Naive B cell (primary cell): ENCODE results near the gene ARRB2. TPM values are rescaled to one million over a fixed set of nuclear protein-coding genes. Genes with fewer than 3 reads are reported as not detected.

ENCODE experiments used
- ATAC-seq, 2 donors: fragments of 150-1000 bp; cut with Tn5 transposase; 2 replicates each; pipeline ENCODE4 v1.10.0; 2021; ENCODE audit warnings: low read depth in 2 of 2, mild to moderate bottlenecking in 2 of 2, moderate library complexity in 2 of 2
- DNase-seq: peaks from one replicate; pipeline ENCODE4 v3.0.0; 2022
- H3K27ac Mint-ChIP-seq, 6 donors: one replicate each; pipeline ENCODE4 v1.8.0; 2020 to 2022; ENCODE audit warnings: mild to moderate bottlenecking in 6 of 6, mixed read lengths in 6 of 6, moderate library complexity in 5 of 6, inconsistent platforms in 2 of 6
- H3K27me3 Mint-ChIP-seq, 3 donors: one replicate each; pipeline ENCODE4 v1.8.0; 2021 to 2022; ENCODE audit warnings: mixed read lengths in 3 of 3, mild to moderate bottlenecking in 1 of 3
- H3K36me3 Mint-ChIP-seq, 2 donors: one replicate each; pipeline ENCODE4 v1.8.0; 2020 to 2022; ENCODE audit warnings: mixed read lengths in 2 of 2, inconsistent platforms in 1 of 2, mild to moderate bottlenecking in 1 of 2
- H3K4me1 Mint-ChIP-seq, 3 donors: one replicate each; pipeline ENCODE4 v1.8.0; 2020 to 2022; ENCODE audit warnings: mixed read lengths in 3 of 3, inconsistent platforms in 1 of 3, mild to moderate bottlenecking in 1 of 3, moderate library complexity in 1 of 3
- H3K4me3 Mint-ChIP-seq, 8 donors: one replicate each; pipeline ENCODE4 v1.8.0; 2020 to 2022; ENCODE audit warnings: mild to moderate bottlenecking in 8 of 8, mixed read lengths in 8 of 8, moderate library complexity in 8 of 8, inconsistent platforms in 2 of 8
- H3K9me3 Mint-ChIP-seq, 7 donors: one replicate each; pipeline ENCODE4 v1.8.0; 2020 to 2022; ENCODE audit warnings: mixed read lengths in 7 of 7, mild to moderate bottlenecking in 5 of 7, inconsistent platforms in 2 of 7, moderate library complexity in 1 of 7
- polyA plus RNA-seq, 6 donors: library from polyadenylated mRNA; unstranded; fragments of 300-500 nt; fragmentation: Illumina TruSeq; gene quantifications; one replicate each; pipeline ENCODE4 v1.2.3, GENCODE V29; 2021; ENCODE audit warnings: low read depth in 6 of 6

Gene ARRB2
- polyA plus RNA-seq, 6 donors from 2014 or later = 12.1 to 23.7 (median 14.9) TPM

DNA sequence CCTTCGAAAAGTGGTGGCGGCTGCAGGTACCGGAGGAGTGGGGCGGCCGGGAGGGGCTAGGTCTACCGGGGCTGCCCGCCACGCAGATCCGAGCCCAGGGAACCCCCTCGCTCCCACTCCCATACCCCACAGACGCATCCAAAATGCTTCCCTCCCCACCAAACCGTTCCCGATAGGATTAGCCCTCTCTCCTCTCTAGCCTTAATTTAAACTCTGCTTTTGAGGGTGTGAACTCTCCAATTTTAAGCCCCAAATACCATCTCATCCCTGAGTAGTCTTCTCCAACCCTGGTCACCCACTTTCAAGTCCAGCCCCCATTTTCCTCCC lies 29.6 kb downstream of the ARRB2 start:
- Mint-ChIP-seq H3K36me3 (no peaks in the 10 kb centered on the region), H3K4me1 (peaks cover 28 to 33% (median 33%) of the 10 kb centered on the region in 3 donors), H3K4me3 (peak overlapping the region; percentile 62 to 92 (median 86)), H3K27ac (peak overlapping the region; percentile 57 to 99 (median 92)), H3K27me3 (peaks cover 6 to 37% (median 31%) of the 10 kb centered on the region in 3 donors), H3K9me3 (no peaks in the 10 kb centered on the region)
- DNase-seq (no peak), ATAC-seq (no peak)

DNA sequence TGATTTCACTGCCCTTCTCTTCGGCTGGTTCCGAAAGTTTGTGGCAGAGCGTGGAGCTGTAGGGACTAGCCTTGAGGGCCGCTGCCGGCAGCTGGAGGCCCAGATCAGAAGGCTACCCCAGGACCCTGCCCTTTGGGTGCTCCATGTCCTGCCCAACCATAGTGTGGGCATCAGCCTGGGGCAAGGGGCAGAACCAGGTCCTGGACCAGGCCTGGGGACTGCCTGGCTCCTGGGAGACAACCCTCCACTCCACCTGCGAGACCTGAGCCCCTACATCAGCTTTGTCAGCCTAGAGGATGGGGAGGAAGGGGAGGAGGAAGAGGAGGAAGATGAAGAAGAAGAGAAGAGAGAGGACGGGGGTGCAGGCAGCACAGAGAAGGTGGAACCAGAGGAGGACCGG lies 30.2 kb downstream of the ARRB2 start:
- peak overlapping the region in 5 of 6 donors; percentile 57 to 99 (median 90) for H3K27ac Mint-ChIP-seq
- H3K9me3 Mint-ChIP-seq = no peaks in the 10 kb centered on the region
- no peak for DNase-seq
- no peak for ATAC-seq
- H3K4me1 Mint-ChIP-seq = peaks cover 27 to 33% (median 33%) of the 10 kb centered on the region in 3 donors
- peak overlapping the region in 7 of 8 donors; percentile 77 to 92 (median 85) for H3K4me3 Mint-ChIP-seq
- peaks cover 6 to 43% (median 37%) of the 10 kb centered on the region in 3 donors for H3K27me3 Mint-ChIP-seq
- no peaks in the 10 kb centered on the region for H3K36me3 Mint-ChIP-seq

DNA sequence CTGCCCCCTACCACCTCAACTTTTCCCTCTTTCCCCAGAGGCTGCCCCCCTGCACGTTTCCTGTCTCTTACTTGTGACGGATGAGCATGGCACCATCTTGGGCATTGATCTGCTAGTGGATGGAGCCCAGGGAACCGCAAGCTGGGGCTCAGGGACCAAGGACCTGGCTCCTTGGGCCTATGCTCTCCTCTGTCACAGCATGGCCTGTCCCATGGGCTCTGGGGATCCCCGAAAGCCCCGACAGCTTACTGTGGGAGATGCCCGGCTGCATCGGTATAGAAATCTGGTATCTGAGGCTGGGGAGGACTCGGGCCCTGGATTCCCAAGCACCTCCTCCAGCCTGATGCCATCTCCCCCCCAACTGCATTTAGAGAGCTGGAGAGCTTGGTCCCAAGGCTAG lies 31.1 kb downstream of the ARRB2 start:
- peaks cover 24 to 33% (median 28%) of the 10 kb centered on the region in 3 donors for H3K4me1 Mint-ChIP-seq
- no peaks in the 10 kb centered on the region for H3K9me3 Mint-ChIP-seq
- peaks cover 14 to 53% (median 42%) of the 10 kb centered on the region in 3 donors for H3K27me3 Mint-ChIP-seq
- H3K27ac Mint-ChIP-seq = peak overlapping the region in 4 of 6 donors; percentile 26 to 88 (median 53)
- H3K36me3 Mint-ChIP-seq = no peaks in the 10 kb centered on the region
- ATAC-seq = no peak
- peak overlapping the region in 6 of 8 donors; percentile 9 to 81 (median 66) for H3K4me3 Mint-ChIP-seq
- DNase-seq = no peak

GRCh38 chr17:4742133-4742532 lies 31.7 kb downstream of the ARRB2 start:
- no peaks in the 10 kb centered on the region for H3K36me3 Mint-ChIP-seq
- H3K27me3 Mint-ChIP-seq = peaks cover 16 to 56% (median 46%) of the 10 kb centered on the region in 3 donors
- peak overlapping the region in 1 of 8 donors; percentile 70 for H3K4me3 Mint-ChIP-seq
- DNase-seq = no peak
- H3K9me3 Mint-ChIP-seq = no peaks in the 10 kb centered on the region
- no peak for ATAC-seq
- peaks cover 24 to 33% (median 28%) of the 10 kb centered on the region in 3 donors for H3K4me1 Mint-ChIP-seq
- peak overlapping the region in 2 of 6 donors; percentile 30 to 56 for H3K27ac Mint-ChIP-seq

GRCh38 chr17:4742629-4743028 lies 32.2 kb downstream of the ARRB2 start:
- H3K27ac Mint-ChIP-seq = peak overlapping the region in 2 of 6 donors; percentile 30 to 52
- peaks cover 25 to 35% (median 29%) of the 10 kb centered on the region in 3 donors for H3K4me1 Mint-ChIP-seq
- H3K4me3 Mint-ChIP-seq = peak overlapping the region in 2 of 8 donors; percentile 36 to 52
- DNase-seq = no peak
- H3K27me3 Mint-ChIP-seq = peaks cover 17 to 57% (median 46%) of the 10 kb centered on the region in 3 donors
- no peaks in the 10 kb centered on the region for H3K36me3 Mint-ChIP-seq
- no peak for ATAC-seq
- H3K9me3 Mint-ChIP-seq = no peaks in the 10 kb centered on the region

DNA sequence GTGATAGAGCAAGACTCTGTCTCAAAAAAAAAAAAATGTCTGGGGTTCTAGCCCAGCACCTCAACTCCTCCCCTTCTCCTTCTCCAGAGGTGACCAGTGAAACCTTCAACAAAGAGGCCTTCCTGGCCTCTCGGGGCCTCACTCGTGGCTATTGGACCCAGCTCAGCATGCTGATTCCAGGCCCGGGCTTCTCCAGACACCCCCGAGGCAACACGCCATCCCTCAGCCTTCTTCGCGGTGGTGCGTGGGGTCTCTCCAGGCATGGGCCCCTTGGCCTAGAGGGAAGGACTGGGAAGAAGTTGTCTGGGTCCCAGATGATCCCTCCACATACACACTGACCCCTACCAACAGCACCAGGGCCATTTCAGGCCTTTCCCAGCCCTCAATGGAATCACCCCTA lies 32.8 kb downstream of the ARRB2 start:
- DNase-seq (no peak), ATAC-seq (no peak)
- no peak overlapping the region for H3K27ac Mint-ChIP-seq
- H3K27me3 Mint-ChIP-seq = peaks cover 23 to 62% (median 49%) of the 10 kb centered on the region in 3 donors
- H3K4me3 Mint-ChIP-seq = peak overlapping the region in 1 of 8 donors; percentile 36
- no peaks in the 10 kb centered on the region for H3K36me3 Mint-ChIP-seq
- no peaks in the 10 kb centered on the region for H3K9me3 Mint-ChIP-seq
- peaks cover 29 to 38% (median 32%) of the 10 kb centered on the region in 3 donors for H3K4me1 Mint-ChIP-seq

DNA sequence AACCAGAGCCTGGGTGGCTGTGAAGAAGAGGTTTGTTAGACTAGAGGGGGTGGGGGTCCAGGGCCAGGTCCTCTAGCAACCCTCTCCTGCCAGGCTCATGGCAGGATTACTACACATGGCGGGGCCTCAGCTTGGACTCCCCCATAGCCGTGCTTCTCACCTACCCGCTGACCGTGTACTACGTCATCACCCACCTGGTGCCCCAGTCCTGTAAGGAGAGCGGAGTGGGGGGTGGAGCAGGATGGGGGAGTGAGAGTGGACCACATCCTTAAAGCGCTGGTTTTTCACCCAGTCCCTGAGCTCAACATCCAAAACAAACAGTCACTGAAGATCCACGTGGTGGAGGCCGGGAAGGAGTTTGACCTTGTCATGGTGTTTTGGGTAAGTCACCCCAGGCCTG lies 33.5 kb downstream of the ARRB2 start:
- ATAC-seq = no peak
- H3K36me3 Mint-ChIP-seq = no peaks in the 10 kb centered on the region
- H3K4me3 Mint-ChIP-seq = no peak overlapping the region
- no peak for DNase-seq
- H3K9me3 Mint-ChIP-seq = no peaks in the 10 kb centered on the region
- H3K27me3 Mint-ChIP-seq = peaks cover 23 to 69% (median 55%) of the 10 kb centered on the region in 3 donors
- peaks cover 26 to 37% (median 30%) of the 10 kb centered on the region in 3 donors for H3K4me1 Mint-ChIP-seq
- H3K27ac Mint-ChIP-seq = no peak overlapping the region

GRCh38 chr17:4744999-4745969 lies 34.9 kb downstream of the ARRB2 start:
- DNase-seq (no peak), ATAC-seq (no peak)
- H3K4me1 Mint-ChIP-seq = peaks cover 23 to 29% (median 24%) of the 10 kb centered on the region in 3 donors
- H3K27ac Mint-ChIP-seq = peak overlapping the region in 2 of 6 donors; percentile 44 to 93
- no peaks in the 10 kb centered on the region for H3K36me3 Mint-ChIP-seq
- no peaks in the 10 kb centered on the region for H3K9me3 Mint-ChIP-seq
- peaks cover 27 to 76% (median 61%) of the 10 kb centered on the region in 3 donors for H3K27me3 Mint-ChIP-seq
- H3K4me3 Mint-ChIP-seq = peak overlapping the region in 1 of 8 donors; percentile 56

DNA sequence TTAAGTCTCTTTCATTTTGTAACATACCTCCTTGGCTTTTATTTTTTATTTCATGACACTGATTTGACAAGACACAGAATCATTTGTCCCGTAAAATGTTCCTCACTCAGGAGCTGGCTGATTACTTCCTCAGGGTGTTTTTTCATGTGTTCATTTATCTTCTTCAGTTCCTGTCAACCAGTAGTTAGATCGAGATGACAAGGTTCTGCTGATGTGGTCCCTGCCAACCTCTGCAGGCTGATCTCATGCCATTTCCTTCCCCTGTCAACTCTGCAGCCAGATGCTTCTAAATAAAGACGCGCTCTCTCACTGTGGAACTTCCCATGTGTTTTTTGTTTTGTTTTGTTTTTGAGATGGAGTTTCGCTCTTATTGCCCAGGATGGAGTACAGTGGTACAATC lies 37.4 kb downstream of the ARRB2 start:
- Mint-ChIP-seq H3K27ac (peak overlapping the region in 3 of 6 donors; percentile 27 to 90 (median 63)), H3K36me3 (no peaks in the 10 kb centered on the region), H3K4me1 (peaks cover 19 to 25% (median 19%) of the 10 kb centered on the region in 3 donors), H3K4me3 (peak overlapping the region; percentile 2 to 79 (median 38)), H3K9me3 (no peaks in the 10 kb centered on the region), H3K27me3 (peaks cover 29 to 82% (median 48%) of the 10 kb centered on the region in 3 donors)
- ATAC-seq (peak; percentile 95 to 96), DNase-seq (no peak)

DNA sequence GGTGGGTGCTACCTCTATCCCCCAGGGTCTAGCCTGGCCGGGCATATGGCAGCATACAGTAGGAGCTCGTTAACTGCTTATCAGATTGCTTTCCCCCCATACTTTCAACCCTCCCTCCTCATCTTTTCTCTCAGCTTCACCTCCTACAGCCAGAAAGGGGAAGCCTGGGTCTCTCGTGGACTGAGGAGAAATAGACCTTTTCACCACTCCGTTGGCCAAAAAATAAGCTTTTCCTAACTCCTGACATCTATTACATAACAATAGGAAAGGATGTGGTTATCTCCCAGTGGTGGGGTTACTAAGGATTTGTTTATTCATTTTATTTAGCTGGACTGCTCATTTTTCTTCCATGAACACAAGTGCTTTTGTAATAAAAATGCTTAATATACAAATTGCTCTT lies 38.3 kb downstream of the ARRB2 start:
- peaks cover 30 to 78% (median 45%) of the 10 kb centered on the region in 3 donors for H3K27me3 Mint-ChIP-seq
- no peak for ATAC-seq
- H3K36me3 Mint-ChIP-seq = no peaks in the 10 kb centered on the region
- peak overlapping the region in 3 of 8 donors; percentile 21 to 58 (median 39) for H3K4me3 Mint-ChIP-seq
- no peak overlapping the region for H3K27ac Mint-ChIP-seq
- H3K4me1 Mint-ChIP-seq = peaks cover 19 to 20% (median 19%) of the 10 kb centered on the region in 3 donors
- no peak for DNase-seq
- H3K9me3 Mint-ChIP-seq = no peaks in the 10 kb centered on the region

DNA sequence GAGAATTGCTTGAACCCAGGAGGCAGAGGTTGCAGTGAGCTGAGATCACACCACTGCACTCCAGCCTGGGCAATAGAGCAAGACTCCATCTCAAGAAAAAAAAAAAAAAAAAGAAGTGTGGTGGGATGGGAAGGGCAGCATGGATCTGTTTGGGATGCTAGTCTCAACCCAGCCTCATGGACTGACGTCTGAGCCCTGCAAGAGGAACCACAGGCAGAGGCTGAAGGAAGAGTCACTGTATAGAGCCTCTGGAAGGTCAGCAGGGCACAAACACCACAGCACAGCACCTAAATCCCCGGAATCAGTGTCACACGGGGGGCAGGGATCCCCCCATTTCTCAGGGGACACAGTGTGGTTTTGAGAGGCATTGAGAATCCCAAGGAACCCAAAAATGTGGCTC lies 40.2 kb downstream of the ARRB2 start:
- DNase-seq (no peak), ATAC-seq (no peak)
- peaks cover 11 to 14% (median 14%) of the 10 kb centered on the region in 3 donors for H3K4me1 Mint-ChIP-seq
- H3K27ac Mint-ChIP-seq = no peak overlapping the region
- H3K4me3 Mint-ChIP-seq = no peak overlapping the region
- no peaks in the 10 kb centered on the region for H3K9me3 Mint-ChIP-seq
- H3K36me3 Mint-ChIP-seq = no peaks in the 10 kb centered on the region
- H3K27me3 Mint-ChIP-seq = peaks cover 30 to 73% (median 47%) of the 10 kb centered on the region in 3 donors

- Mint-ChIP-seq H3K27me3 (peaks cover 20 to 60% (median 38%) of the 10 kb centered on the region in 3 donors), H3K4me3 (no peak overlapping the region), H3K9me3 (no peaks in the 10 kb centered on the region), H3K4me1 (peaks cover 11 to 14% (median 12%) of the 10 kb centered on the region in 3 donors), H3K36me3 (no peaks in the 10 kb centered on the region), H3K27ac (no peak overlapping the region)
- no peak for ATAC-seq
- DNase-seq = no peak
These were observed 41.5 kb downstream of the ARRB2 start for GRCh38 chr17:4751932-4752331.

GRCh38 chr17:4753392-4753791 lies 43.0 kb downstream of the ARRB2 start:
- ATAC-seq (no peak), DNase-seq (no peak)
- H3K4me1 Mint-ChIP-seq = peaks cover 3 to 4% (median 3%) of the 10 kb centered on the region in 3 donors
- H3K36me3 Mint-ChIP-seq = no peaks in the 10 kb centered on the region
- H3K9me3 Mint-ChIP-seq = no peaks in the 10 kb centered on the region
- no peak overlapping the region for H3K4me3 Mint-ChIP-seq
- H3K27ac Mint-ChIP-seq = no peak overlapping the region
- H3K27me3 Mint-ChIP-seq = peaks cover 22 to 57% (median 33%) of the 10 kb centered on the region in 3 donors
